NCI-H187 (cell line): ENCODE results near the gene AP5M1.
"Not testable (repeated sequence)": the region's sequence is repeated elsewhere in the genome, so short reads cannot be mapped to it uniquely, and the experiment has no call there.

Experiments used
- DNase-seq, 2 experiments: peaks; one replicate each; lab custom pipeline; 2025; lab: John Stamatoyannopoulos, UW

Gene AP5M1

GRCh38 chr14:57291692-57292647 is 23.2 kb downstream of the AP5M1 start:
- DNase-seq = no peak

- no peak for DNase-seq
Observed at GRCh38 chr14:57293866-57294837, 25.4 kb downstream of the AP5M1 start.

GRCh38 chr14:57295239-57295638 is 26.5 kb downstream of the AP5M1 start:
- no peak for DNase-seq

- DNase-seq = no peak
Observed at GRCh38 chr14:57297852-57298251, 29.1 kb downstream of the AP5M1 start.

- DNase-seq = no peak
Observed at GRCh38 chr14:57299511-57299910, 30.7 kb downstream of the AP5M1 start.

- no peak for DNase-seq
Observed at GRCh38 chr14:57302883-57303282, 34.1 kb downstream of the AP5M1 start.

DNA sequence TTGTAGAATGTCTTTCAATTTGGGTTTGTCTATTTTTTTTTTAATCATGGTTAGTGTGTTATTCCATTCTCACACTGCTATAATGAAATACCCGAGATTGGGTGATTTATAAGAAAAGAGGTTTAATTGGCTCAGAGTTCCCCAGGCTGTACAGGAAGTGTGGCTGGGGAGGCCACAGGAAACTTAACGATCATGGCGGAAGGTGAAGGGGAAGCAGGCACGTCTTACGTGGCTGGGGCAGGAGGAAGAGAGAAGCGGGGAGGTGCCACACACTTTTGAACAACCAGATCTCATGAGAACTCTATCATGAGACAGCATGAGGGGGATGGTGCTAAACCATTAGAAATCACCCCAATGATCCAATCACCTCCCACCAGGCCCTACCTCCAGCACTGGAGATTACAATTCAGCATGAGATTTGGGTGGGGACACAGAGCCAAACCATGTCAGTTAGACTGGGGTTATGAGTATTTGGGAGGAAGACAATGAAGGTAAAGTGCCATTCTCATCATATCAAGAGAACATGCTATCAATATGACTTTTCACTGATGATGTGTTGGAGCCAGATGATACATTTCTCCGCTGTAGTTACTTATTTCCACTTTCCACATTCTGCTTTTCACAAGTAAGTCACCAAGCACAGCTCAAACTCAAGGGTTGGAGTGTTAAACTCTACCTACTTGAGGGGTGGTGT is 45.8 kb downstream of the AP5M1 start:
- no peak for DNase-seq

DNA sequence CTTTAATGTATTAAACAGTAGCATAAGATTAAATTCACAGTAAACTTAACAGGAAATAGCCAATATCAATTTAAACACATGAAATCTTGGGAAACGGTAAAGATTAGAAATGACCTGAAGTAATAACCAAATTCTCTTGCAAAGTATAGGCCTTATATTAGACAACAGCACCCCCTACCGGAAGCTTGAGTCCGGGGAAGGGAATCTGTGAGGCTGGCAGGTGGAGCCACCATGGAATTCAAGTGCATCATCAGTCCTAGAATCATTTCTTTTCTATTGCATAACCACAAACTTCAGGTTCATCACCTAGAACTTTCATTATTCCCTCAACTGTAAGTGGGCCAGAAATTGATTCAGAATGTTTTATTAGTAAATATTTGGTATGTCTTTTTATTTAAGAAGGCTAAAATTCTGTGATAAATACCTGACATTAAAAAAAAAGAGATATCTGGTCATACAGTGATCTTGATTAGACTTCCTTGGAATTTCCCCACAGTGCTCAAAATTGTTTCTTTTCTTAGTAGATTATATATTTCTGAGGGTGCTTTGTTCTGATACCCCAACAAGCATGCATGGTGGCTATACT is 48.6 kb downstream of the AP5M1 start:
- DNase-seq = peak; percentile 15 to 70

GRCh38 chr14:57319636-57320192 is 50.9 kb downstream of the AP5M1 start:
- no peak for DNase-seq

GRCh38 chr14:57323721-57324120 is 55.0 kb downstream of the AP5M1 start:
- DNase-seq = no peak

GRCh38 chr14:57326253-57326652 is 57.5 kb downstream of the AP5M1 start:
- no peak for DNase-seq

DNA sequence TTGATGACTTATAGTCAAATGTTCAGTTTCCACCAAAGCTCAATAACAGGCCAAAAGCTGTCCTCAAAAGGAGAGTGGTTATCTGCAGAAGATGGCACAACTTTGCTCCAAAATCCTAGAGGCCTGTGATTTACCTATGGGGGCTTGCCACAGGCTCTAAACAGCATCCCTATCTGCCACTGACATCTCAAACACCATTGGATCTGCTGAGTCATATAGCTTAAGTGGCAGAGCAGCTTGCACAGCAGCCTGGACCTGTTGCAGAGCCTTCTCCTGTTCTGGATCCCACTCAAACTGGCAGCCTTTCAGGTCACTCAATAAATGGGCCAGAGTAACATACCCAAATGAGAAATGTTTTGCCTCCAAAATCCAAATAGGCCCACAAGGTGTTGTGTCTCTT is 61.1 kb downstream of the AP5M1 start:
- DNase-seq = no peak

DNA sequence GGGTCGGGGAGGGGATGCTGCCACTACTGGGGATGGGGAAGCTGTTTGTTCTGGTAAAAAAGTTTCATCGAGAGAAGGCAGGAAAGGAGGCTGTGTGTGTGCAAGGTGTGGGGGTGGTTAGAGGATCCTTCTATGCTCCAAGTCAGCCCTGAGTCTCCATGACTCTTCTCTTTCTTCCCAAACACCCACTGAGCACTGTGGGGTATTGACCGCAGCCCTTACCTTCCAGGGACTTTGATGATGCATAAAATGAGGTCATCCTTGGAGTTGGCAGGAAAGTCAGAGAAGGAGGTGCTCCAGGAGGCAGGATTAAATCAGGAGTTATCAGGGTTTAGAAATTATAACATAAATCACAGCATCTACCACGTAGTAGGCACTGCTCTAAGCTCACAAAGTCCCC is 63.7 kb downstream of the AP5M1 start:
- DNase-seq = not testable (repeated sequence)

DNA sequence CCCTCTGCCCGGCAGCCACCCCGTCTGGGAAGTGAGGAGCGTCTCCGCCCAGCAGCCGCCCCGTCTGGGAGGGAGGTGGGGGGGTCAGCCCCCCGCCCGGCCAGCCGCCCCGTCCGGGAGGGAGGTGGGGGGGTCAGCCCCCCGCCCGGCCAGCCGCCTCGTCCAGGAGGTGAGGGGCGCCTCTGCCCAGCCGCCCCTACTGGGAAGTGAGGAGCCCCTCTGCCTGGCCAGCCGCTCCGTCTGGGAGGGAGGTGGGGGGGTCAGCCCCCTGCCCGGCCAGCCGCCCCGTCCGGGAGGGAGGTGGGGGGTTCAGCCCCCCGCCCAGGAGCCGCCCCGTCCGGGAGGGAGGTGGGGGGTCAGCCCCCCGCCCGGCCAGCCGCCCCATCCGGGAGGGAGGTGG is 65.0 kb downstream of the AP5M1 start:
- DNase-seq = not testable (repeated sequence)

GRCh38 chr14:57343545-57344297 is 75.0 kb downstream of the AP5M1 start:
- DNase-seq = not testable (repeated sequence)

DNA sequence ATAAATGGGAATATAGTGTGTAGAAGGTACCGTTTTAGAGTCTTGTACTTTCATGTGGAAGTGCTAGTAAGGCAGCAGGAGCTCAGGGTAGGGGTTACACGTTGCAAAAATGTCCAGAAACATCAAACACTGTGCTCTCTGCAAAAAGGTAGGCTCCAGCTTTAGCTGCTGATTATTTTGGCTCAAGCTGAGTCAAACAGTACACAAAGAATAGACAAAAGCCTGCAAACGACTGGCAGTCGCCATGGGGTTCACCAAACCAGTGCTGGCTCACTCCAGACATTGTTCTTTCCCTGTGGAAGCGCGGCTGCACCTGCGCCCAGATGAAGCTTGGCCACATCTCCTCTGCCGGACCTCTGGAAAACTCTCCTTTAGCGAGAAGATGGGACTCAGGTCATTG is 76.3 kb downstream of the AP5M1 start:
- no peak for DNase-seq

- DNase-seq = peak in 1 of 2 experiments; percentile 30
Observed at GRCh38 chr14:57346741-57347140, 78.0 kb downstream of the AP5M1 start.
